ENCODE data around the gene VSIG8.
"Not testable (repeated sequence)": the region's sequence is repeated elsewhere in the genome, so short reads cannot be mapped to it uniquely, and the experiment has no call there.

Gene VSIG8, protein sequence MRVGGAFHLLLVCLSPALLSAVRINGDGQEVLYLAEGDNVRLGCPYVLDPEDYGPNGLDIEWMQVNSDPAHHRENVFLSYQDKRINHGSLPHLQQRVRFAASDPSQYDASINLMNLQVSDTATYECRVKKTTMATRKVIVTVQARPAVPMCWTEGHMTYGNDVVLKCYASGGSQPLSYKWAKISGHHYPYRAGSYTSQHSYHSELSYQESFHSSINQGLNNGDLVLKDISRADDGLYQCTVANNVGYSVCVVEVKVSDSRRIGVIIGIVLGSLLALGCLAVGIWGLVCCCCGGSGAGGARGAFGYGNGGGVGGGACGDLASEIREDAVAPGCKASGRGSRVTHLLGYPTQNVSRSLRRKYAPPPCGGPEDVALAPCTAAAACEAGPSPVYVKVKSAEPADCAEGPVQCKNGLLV

DNA sequence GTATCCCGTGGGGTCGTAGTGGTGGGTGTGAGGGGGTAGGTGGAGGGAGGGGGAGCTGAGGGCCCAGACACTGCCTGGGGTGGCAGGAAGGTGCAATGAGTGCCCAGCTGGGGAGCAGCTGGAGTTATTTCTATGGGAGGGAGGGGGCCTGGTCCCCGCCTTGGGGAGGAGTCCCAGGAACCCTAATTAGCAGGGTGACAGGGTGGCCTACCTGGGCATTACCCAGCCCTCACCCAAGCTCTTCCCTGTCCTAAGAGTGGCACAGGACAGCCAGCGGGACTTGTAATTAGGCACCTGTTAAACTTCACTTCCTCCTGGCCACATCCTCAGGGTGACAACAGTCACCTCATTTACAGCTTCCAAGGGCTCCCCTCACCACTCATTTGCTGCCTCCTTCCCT, at the start of gene VSIG8:
Gene VSIG8 (minus strand): TSS at position 101 of the 400 bp plus-strand sequence. CDS start 136 bp downstream, outside the sequence.
- DNase-seq (ENCODE audit: low spot score), result no peak

DNA sequence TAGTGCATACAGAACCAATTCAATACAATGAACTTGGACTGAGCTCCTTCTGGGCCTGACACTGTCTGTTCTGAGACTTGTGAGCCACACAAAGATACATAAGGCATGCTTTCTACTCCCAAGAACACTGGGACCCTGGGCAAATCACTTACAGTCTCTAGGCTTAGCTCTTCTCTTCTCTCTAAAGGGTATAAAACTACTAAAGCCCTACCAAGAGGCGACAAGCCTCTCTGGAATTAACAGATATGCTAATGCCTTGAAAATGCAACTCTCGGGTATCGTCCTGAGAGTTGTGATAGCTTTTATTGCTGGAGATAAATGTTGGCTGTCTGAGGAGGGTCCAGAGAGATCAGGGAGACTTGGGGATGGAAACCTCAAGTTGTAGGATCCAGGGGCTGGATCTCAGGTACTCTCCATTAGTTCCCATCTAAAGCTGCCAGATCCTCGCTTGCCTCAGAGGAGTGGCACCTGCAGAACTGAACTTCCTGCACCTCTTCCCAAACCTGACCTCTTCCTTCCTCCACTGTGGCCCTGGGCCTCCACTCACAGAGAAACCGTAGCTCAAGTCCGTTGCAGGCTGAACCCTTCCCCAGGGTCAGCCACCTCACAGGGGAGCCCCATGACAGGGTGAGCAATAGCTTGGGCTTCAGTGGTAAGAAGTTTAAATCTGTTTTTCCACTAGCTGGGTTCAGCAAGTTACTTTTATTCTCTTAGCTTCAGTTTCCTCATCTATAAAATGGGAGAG, 49.0 kb upstream of the VSIG8 start:
- no peak for DNase-seq (ENCODE audit: low spot score)

DNA sequence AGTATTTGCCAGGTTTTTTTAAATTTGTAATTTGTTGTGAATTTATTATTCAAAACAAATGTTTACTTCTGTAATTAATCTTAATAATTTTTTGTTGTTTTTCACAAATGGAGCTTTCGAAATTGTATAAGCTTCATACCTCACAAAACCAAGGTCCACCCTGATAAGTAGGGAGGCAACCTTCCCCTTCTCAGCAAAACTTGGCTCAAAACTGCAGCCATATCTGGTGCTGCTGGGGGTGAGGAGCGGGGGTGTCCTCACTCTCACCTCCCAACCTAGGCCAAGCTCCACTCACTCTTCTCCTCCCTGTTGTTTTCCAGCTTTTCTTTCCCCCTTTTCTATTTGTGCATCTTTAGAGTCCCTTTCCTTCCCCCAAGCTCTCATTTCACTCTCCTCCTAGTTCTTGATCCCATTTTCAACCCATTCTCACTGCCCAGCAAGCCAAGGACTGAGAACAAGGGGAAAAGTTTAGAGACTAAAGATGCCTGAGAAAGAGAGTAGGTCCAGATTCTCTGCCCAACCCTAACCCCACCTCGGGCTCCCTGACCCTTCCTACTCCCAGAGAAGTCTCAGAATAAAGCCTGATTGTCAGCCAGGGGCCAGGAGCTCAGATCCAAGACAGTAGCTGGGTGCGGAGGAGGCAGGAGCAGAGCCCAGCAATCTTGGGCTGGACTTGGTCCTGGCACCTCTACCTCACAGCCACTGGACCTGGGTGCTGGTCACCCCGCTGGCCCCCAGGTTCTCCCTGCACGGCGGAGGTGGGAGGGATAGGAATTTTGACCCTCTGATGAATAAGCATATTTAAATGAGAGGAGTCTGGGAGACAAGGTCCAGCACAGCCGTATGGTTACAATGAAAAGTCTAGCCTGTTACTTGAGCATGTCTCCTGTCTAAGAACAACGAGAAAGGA, 45.8 kb upstream of the VSIG8 start:
- no peak for DNase-seq (ENCODE audit: low spot score)

DNA sequence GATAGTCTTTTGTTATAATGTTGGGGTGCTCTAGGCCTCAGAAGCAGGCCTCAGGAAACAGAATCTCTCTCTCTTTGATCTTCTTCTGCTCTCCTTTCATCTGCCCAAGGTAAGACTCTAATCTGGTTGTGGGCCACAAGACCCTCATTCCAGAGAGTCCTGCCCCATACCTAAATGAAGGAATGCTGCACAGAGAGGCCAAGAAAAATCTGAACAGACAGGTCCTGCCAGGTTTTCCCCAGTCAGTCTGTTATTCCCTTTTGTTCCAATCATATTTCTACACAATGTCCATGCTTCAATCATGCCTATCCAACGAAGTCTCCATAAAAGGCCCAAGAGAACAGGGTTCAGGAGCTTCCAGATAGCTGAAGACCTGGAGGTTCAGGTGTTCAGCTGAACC, 44.5 kb upstream of the VSIG8 start:
- no peak for DNase-seq (ENCODE audit: low spot score)

DNA sequence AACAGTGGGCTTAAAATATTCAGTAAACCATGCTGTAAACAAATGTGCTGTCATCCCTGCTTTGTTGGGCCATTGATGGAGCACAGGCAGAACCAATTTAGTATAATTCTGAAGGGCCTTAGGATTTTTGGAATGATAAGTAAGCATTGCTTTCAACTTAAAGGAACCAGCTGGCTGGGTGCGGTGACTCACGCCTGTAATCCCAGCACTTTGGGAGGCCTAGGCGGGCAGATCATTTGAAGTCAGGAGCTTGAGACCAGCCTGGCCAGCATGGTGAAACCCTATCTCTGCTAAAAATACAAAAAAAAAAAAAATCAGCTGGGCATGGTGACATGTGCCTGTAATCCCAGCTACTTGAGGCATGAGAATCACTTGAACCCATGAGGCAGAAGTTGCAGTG, 41.6 kb upstream of the VSIG8 start:
- DNase-seq (ENCODE audit: low spot score), result not testable (repeated sequence)

DNA sequence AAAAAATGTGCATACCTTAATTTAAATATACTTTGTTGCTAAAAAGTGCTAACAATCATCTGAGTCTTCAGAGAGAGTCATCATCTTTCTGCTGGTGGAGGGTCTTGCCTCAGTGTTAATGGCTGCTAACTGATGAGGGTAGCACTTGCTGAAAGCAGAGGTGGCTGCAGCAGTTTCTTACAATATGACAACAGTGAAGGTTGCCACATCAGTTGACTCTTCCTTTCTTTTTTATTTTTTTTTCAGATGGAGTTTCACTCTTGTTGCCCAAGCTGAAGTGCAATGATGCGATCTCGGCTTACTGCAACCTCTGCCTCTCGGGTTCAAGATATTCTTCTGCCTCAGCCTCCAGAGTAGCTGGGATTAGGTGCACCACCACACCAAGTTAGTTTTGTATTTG, 40.1 kb upstream of the VSIG8 start:
- DNase-seq (ENCODE audit: low spot score), result no peak

DNA sequence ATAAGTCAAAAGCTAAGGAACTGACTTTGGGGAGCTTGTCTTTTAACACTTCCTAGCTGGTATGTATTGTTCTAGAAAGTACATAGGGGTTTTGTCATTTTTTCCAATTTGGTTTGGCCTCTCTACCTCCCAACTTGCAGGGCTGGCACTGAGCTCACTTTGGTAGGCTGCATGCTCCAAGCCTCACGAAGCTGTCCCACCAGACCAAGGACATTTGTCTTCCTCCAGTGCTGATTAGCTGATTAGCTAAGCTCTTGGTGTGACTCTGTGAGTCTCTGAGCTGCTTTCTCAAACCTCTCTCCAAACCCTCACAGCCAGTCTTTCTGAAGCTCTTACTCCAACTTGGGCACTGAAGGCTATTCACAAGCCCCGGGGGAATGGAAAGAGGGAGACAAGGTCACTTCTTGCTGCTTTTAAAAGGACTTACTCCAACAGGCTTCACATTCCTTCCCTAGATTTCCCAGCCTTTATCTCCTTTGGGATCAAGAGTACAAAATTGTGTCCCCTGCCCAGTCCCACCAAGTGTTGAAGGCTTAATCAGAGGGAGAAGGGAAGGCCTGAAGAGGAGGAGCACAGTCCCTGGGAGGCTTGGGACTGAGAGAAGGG, 38.4 kb upstream of the VSIG8 start:
- DNase-seq (ENCODE audit: low spot score), result no peak

DNA sequence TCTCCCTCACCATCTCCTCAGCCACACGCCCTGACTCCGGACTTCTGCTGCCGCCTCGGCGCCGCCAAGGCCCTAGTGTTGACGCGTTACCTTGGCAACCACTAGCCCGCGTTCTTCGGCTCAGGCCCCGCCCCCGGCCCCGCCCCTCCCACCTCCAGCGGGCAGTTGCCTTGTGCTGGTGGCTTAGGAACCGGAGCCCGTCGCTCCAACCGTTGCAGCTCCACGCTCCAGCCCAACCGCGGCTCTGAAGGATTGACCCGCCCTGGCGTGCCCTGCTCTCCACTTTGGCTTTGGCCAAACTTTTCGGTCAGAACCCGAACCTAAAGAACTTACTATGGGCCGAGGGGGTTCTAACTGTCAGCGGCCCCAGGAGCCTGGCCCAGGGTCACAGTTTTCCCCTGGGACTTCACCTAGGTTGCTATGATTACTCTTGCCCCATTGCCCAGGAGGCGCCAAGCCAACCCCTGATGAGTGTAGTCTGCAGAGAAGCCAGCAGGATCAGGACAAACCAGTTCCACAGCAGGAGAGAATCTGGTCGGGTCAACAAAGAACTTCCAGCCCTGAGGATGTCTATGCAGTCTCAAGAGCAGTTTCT, 37.7 kb upstream of the VSIG8 start, which contains the start of gene CFAP45:
Gene CFAP45 (minus strand): TSS at position 80 of the 595 bp plus-strand sequence. CDS start 67 bp downstream, at position 13.
- peak; percentile 58 for DNase-seq (ENCODE audit: low spot score)

DNA sequence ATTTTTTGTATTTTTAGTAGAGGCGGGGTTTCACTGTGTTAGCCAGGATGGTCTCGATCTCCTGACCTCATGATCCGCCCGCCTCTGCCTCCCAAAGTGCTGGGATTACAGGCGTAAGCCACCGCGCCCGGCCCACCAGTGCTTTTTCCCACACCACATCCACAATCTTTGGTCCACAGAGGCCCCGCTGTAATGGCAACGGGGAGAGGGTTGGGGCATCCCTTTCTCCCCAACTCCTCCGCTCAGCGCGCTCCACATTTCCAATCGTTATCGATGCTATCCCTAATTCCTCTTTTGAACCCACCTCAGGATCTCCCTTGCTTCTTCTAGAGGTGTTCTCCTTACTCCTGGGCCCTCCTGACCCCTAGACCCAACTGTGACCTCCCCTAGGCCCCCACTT, 37.2 kb upstream of the VSIG8 start:
- not testable (repeated sequence) for DNase-seq (ENCODE audit: low spot score)

DNA sequence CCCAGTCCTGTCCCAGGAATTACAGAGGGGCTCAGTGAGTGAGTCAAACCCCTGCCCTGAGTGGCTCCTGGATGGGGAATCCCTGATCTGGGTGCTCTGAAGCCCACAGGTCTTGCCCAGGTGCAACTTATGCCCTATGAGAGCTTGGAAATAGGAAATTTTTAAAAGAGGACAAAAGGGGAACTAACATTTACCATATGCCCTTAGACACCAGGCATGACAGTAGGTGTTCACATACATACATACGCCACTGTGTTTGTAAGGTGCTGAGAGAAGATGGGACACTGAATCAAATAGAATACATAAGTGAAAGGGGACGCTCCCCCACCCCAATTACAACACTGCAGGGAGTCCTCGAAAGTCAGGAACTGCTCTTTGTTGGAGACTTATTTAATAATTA, 36.1 kb upstream of the VSIG8 start:
- no peak for DNase-seq (ENCODE audit: low spot score)

DNA sequence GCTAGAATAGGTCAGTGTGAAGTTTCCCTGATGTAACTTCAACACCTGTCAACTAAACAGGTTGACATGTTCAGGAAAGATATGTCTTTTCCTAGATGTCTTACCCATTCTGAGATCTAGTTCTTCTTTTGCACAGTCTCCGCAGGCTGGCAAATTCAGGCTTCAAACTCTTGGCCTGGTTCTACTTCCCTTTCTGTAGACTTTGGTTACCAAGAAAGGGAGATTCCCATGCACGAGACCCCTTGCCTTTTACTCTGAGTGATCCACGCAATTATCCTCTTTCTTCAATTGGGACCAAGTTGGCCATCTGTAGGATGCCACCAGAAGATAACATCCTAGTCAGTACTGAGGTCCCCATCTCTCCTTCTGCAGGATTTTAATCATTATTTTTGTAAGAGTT, 35.5 kb upstream of the VSIG8 start:
- no peak for DNase-seq (ENCODE audit: low spot score)

DNA sequence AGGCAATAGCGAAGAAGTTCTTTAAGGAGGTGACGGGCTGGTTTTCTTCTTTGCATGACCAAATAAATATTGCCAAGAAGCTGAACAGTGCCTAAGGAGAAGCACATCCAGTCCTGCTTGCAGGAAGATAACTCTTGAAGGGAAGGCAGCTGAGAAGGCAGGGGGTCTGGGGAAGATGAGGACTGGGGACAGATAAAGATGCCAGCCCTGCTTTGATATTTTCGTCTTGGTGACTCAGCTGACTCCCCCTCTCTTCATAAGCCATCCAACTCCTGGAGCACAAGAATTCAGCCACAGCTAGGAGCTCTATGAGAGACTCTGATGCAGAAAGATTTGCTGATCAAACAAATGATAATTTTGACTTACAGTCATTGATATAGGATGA, 34.1 kb upstream of the VSIG8 start:
- DNase-seq (ENCODE audit: low spot score), result no peak

DNA sequence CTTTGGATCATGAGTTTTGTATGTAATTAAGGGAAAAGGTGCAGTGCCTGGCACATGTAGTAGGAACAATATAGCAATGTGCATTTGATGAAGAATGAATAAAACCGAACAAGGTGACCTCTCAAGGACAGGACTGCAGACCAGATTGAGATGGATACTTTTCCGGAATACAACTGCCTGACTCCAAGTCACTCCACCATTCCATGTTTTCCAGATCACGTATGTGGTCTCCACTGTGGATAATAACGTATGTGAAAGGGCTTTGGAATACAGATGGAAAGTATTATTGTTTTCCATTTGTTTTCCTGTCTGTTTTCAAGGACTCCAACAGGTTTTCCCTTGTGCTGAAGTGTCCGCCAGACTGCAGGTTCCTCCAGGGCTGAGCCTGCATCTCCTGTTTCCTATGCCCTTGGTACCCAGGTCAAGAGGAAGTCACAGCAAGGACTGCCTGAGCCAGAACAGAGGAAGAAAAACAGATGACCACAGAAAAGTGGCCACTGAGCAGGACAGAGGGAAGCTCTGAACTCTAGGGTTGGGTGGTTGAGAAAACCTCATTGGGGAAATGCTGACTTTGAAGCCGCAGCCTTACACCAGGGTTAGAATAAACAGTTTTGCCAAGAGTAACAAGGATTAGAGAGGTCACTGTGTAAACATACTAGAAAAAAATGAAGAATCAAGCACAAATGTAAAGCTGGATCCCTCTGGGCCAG, 33.5 kb upstream of the VSIG8 start:
- DNase-seq (ENCODE audit: low spot score), result no peak

DNA sequence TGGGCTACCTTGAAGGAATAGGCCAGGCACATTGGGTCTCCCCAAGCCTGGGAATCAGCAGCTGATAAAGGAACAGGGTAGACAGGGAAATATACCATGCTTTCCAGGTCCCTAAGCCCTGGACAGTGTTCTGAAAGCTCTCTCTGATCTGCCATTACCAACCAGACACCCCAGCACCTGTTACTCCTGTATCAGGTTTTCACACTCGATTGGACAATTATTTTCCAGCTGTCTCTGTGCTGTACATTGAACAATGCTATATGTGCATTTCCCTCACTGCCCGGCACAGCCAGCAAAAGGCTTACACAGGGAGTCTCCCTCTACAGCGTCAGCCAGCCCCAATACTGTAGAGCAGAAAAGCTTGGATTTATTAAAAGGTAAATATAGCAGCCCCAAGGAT, 32.8 kb upstream of the VSIG8 start:
- no peak for DNase-seq (ENCODE audit: low spot score)

DNA sequence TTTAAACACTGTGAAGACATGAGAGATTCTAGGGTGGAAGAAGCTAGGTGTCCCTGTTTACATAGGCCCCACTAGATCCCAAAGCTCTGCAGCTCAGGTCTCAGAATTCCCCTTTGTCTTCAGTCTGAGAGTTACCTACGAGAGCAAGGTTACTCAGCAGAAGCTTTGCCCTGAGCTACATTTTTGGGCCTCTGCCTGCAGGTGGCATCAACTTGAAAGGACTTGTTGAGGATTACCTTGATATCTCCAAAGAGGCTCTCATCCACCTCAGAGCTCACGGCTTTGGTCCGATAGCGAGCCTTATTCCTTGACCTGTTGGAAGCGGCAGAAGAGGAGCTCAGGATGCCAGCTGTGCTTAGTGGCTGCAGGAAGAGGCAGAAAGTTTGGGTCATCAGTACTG, 30.5 kb upstream of the VSIG8 start:
- no peak for DNase-seq (ENCODE audit: low spot score)

DNA sequence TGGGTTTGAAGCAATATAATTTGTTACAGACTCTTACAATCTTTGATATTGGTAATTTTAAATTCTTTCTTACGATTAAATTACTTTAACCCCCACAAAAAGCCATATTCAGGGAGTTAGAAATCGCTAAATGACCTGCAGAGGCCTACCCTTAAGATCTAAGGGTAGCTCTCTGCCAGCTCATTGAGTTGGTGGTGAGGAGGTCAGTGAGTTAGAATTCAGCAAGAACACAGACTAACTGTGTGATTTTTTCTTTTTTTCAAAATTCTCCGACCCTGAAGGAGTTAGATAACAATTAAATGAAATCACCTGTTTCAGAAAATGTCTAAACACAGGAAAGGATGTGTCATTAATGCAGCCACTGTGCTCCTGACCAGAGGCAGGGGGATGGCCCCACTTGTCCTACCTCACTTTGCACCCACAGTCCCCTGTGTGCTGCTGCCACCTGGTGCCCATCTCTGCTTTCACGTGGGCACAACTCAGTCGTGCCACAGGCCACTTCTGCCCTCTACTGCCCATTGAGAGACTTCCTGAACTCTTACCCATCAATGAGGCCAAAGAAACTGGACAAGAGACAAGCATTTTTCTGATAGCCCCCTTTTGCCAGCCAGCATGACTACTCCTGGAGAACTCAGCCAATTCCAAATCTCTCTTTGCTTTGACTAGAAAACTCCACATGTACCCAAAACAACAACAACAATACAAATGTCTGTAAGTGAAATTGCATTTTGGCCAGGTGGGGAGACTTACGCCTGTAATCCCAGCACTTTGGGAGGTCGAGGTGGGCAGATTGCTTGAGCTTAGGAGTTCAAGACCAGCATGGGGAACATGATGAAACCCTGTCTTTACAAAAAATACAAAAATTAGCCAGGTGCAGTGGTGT, 29.1 kb upstream of the VSIG8 start:
- DNase-seq (ENCODE audit: low spot score), result peak; percentile 89

DNA sequence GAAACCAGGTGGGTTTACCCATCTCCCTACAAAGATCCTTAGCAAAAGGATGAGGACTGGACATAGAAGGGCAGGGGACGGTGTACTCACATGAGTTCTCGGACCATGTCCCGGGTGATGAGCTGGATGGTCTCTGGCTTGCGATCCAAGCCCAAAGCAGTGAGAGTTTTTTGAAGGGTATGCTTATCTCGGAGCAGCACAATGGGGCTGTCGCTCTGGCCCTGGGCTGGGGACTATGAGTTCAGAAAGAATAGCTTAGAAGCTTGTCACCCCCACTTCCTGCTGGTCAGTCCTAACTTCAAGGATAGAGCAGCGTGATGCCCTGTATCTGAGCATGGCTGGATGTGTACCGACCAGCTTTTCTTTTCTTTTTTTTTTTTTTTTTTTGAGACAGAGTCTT, 27.9 kb upstream of the VSIG8 start:
- DNase-seq (ENCODE audit: low spot score), result no peak

DNA sequence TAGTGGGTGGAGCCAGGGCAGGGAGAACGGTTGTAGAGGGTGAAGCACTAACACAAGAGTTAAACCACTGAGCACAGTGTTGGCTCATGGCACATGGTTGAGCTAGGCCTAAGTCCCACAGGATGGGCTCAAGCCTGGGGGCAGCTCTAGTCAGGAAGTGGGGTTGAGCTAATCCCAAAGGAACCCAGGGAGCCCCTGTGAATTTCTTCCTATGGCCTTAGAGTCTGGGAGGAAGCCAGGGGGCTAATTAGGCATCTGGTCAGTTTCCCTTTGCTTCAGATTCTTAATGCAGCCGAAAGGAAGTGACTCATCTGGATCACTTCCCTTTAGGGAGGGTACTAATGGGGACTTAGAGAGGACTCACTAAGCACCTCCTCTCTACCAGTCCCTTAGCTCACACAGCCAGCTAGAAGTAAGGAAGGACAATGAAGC, 27.4 kb upstream of the VSIG8 start:
- DNase-seq (ENCODE audit: low spot score), result peak; percentile 92

DNA sequence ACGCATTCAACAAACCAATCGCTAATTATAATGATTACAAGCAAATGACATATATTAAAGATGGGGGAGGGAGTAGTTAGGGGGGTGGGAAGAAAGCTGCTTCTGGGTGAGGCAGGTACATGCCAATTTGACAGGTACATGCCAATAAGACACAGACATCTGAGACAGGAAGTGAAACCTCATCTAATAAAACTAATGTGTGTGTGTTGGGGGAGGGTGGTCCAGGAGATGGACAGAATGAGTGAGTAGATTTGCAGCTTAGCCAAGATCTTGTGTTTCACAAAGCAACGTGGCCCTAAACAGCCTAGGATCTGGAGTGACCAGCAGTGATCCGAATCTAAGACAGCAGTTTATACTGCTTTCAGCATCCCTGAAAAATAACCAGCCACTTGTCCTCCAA, 26.7 kb upstream of the VSIG8 start:
- no peak for DNase-seq (ENCODE audit: low spot score)

DNA sequence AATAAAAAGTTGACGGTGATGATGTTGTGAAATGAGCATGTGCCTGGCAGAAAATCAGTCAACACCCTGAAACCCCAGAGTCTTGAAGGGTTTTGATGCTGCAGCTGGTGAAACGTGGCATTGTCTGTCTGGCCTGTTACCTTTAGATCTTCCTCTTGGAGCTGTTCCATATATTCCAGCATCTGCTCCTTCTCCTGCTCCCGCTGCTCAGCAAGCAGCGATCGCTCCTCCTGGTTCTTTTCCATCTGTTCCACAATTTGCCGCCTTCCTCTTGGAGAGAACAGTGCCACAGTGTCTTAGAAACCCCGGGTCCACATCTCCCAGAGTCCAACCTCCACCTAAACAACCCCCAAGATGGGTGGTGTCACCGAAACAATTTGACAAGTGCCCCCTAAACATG, 21.8 kb upstream of the VSIG8 start:
- DNase-seq (ENCODE audit: low spot score), result no peak
